Osteocyte (in vitro differentiated cells): ENCODE data around the gene LPAR2. TPM values are rescaled to one million over a fixed set of nuclear protein-coding genes. Genes with fewer than 3 reads are reported as not detected.
"Not testable (repeated sequence)": the region's sequence is repeated elsewhere in the genome, so short reads cannot be mapped to it uniquely, and the experiment has no call there.

Source experiments
- DNase-seq: peaks from one replicate; pipeline ENCODE4 v3.0.0; 2021; ENCODE audit warnings: mixed read lengths; ENCODE audit not compliant: unreplicated experiment; ENCODE audit errors: extremely low spot score
- H3K27ac Mint-ChIP-seq: one replicate; pipeline ENCODE4 v1.8.0; 2021; ENCODE audit warnings: mild to moderate bottlenecking, mixed read lengths; ENCODE audit not compliant: unreplicated experiment
- H3K27me3 Mint-ChIP-seq: one replicate; pipeline ENCODE4 v1.8.0; 2021; ENCODE audit warnings: mixed read lengths; ENCODE audit not compliant: unreplicated experiment
- H3K36me3 Mint-ChIP-seq: one replicate; pipeline ENCODE4 v1.8.0; 2021; ENCODE audit warnings: mixed read lengths; ENCODE audit not compliant: unreplicated experiment
- H3K4me1 Mint-ChIP-seq: one replicate; pipeline ENCODE4 v1.8.0; 2021; ENCODE audit warnings: mixed read lengths; ENCODE audit not compliant: unreplicated experiment
- H3K4me3 Mint-ChIP-seq: one replicate; pipeline ENCODE4 v1.8.0; 2021; ENCODE audit warnings: mild to moderate bottlenecking, moderate library complexity, mixed read lengths; ENCODE audit not compliant: unreplicated experiment
- H3K9me3 Mint-ChIP-seq: one replicate; pipeline ENCODE4 v1.8.0; 2021; ENCODE audit warnings: mixed read lengths; ENCODE audit not compliant: unreplicated experiment
- total RNA-seq: library from RNA; stranded (reverse); gene quantifications from 2 replicates; pipeline ENCODE4 v1.2.1, GENCODE V29; 2021
- TF ChIP-seq, protein P1 (sequence below): fragments of 200-600 bp; sonication (generic); IDR thresholded peaks from 2 replicates; pipeline ENCODE4 v1.5.0; 2021; ENCODE audit warnings: antibody characterized with exemption, mild to moderate bottlenecking, moderate library complexity

The LPAR2 gene
- total RNA-seq, 1 donor from 2014 or later: 7.4 TPM

DNA sequence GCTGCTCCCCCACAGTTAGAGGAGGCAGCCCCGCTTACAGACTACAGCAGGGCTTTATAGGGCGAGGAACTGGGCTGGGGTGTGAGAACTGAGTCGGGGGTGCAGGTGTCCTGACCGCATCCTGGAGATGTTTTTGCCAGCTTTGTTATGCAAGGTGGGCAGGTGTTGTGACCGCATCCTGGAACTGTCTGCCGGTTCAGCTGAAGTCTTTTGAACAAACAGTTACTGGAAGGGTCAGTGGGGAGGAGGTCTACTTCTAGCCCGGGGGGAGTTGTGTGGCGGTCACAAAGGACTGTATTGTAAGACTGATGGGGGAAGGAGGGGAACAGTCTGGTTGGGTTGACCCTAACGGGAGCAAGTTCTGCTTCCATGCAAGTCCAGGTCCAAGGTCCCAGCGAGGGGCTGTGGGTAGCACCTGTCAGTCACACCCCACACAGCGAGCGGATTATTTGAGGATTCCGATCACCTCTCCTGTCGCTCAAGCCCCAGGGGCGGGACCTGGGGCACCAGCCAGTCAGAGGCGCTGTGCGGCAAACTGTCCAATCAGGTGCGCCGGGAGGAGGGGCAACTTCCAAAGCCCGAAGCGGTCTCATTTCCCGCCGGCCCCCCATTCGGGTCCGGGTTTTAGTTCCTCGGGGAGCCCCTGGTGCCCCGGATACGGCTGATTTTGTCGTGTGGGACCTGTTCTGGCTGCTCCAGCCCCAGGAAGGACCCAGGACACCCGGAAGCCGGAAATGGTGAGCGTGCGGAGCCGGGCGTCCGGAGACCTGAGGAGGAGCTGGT lies 40.4 kb upstream of the LPAR2 start, which contains the start of gene ZNF101:
ZNF101 (plus strand) TSS at position 610 of the 783 bp plus-strand sequence; CDS start at position 735, 125 bp downstream.
- TF ChIP-seq, protein P1, sequence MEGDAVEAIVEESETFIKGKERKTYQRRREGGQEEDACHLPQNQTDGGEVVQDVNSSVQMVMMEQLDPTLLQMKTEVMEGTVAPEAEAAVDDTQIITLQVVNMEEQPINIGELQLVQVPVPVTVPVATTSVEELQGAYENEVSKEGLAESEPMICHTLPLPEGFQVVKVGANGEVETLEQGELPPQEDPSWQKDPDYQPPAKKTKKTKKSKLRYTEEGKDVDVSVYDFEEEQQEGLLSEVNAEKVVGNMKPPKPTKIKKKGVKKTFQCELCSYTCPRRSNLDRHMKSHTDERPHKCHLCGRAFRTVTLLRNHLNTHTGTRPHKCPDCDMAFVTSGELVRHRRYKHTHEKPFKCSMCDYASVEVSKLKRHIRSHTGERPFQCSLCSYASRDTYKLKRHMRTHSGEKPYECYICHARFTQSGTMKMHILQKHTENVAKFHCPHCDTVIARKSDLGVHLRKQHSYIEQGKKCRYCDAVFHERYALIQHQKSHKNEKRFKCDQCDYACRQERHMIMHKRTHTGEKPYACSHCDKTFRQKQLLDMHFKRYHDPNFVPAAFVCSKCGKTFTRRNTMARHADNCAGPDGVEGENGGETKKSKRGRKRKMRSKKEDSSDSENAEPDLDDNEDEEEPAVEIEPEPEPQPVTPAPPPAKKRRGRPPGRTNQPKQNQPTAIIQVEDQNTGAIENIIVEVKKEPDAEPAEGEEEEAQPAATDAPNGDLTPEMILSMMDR: no peak
- Mint-ChIP-seq H3K4me1 (peaks cover 19% of the 10 kb centered on the region), H3K36me3 (peaks cover 2% of the 10 kb centered on the region), H3K4me3 (peak within 1 kb of the TSS; percentile 87), H3K27ac (peak within 1 kb of the TSS; percentile 95), H3K27me3 (no peaks in the 10 kb centered on the region), H3K9me3 (no peaks in the 10 kb centered on the region)
- peak; percentile 95 for DNase-seq

DNA sequence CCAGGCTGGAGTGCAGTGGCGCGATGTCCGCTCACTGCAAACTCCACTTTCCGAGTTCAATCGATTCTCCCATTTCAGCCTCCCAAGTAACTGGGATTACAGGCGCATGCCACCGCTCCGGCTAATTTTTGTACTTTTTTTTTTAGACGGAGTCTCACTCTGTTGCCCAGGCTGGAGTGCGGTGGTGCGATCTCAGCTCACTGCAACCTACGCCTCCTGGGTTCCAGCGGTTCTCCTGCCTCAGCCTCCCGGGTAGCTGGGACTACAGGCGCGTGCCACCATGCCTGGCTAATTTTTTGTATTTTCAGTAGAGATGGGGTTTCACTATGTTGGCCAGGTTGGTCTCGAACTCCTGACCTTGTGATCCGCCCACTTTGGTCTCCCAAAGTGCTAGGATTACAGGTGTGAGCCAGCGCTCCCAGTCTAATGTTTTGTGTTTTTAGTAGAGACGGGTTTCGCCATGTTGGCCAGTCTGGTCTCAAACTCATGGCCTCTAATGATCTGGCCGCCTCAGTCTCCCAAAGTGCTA lies 37.5 kb upstream of the LPAR2 start:
- DNase-seq, H3K27ac Mint-ChIP-seq, H3K36me3 Mint-ChIP-seq, H3K4me3 Mint-ChIP-seq, H3K27me3 Mint-ChIP-seq, H3K9me3 Mint-ChIP-seq: not testable (repeated sequence)
- H3K4me1 Mint-ChIP-seq: peaks cover 39% of the 10 kb centered on the region

DNA sequence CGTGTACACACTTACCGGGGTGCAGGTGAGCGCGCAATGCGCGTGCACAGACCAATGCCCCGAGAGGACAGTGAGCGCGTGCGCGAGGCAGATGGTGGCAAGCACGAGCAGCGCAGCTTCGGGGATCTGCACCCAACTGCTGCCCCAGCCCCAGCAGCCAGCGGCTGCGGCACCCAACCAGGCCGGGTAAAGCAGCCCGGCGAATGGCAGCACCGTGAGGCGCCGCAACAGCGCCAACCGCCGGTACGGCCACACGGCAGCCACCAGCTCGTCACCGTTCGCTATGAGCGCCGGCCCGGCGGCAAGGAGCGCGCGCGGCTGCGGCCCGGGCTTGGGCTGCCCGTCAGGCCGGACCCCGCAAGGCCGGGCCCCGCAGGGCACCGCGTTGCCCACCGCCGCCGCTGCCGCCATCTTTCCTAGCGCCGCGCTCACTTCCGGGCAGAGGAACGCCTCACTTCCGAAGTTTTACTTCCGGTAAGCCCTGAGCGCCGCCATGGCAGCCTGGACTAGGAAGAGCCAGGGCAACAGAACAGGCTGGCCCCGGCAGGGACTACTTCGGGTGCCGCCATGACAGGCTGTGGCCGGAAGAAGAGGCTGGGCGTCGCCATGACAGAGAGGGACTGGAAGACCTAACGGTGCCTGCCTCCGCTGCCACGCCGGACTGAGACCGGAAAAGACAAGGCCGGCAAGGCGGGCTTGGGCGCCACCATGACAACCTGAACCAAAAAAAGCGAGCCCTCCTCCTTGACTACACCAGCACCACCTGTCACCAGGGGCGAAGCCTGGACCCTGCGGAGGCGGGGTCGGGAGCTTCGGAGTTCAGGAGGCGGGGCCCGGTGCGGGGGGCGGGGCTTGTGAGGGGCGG lies 35.5 kb upstream of the LPAR2 start, which contains the start of gene ATP13A1:
ATP13A1 (minus strand) TSS at position 421 of the 865 bp plus-strand sequence; CDS start at position 411, 10 bp downstream.
- H3K36me3 Mint-ChIP-seq: peaks cover 2% of the 10 kb centered on the region
- peak within 1 kb of the TSS; percentile 99 for H3K27ac Mint-ChIP-seq
- peak; percentile 98 for DNase-seq
- TF ChIP-seq, protein P1: peak; percentile 39
- H3K9me3 Mint-ChIP-seq: no peaks in the 10 kb centered on the region
- peak within 1 kb of the TSS; percentile 89 for H3K4me3 Mint-ChIP-seq
- H3K27me3 Mint-ChIP-seq: no peaks in the 10 kb centered on the region
- peaks cover 25% of the 10 kb centered on the region for H3K4me1 Mint-ChIP-seq

DNA sequence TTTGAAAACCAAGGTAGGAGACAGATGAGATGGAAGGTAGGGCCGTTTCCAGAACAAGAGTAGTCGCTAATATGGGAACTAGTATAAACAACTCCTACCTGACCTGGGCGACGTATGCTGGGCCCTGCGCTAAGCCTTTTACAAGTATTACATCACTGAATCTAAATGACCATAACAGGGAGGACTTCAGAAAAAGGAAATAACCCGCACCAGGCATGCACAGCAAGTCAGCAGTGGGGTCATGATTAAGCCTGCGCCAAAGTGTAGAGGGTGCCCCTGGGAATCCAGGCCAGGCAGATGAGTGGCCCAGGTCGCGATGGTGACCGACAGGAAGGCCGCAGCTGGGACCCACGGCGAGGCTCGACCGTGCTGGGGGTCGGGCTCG lies 34.8 kb upstream of the LPAR2 start:
- no peak for DNase-seq
- no peaks in the 10 kb centered on the region for H3K27me3 Mint-ChIP-seq
- peaks cover 20% of the 10 kb centered on the region for H3K4me1 Mint-ChIP-seq
- H3K9me3 Mint-ChIP-seq: no peaks in the 10 kb centered on the region
- TF ChIP-seq, protein P1: no peak
- peak overlapping the region; percentile 83 for H3K4me3 Mint-ChIP-seq
- H3K27ac Mint-ChIP-seq: peak overlapping the region; percentile 39
- H3K36me3 Mint-ChIP-seq: peaks cover 7% of the 10 kb centered on the region

DNA sequence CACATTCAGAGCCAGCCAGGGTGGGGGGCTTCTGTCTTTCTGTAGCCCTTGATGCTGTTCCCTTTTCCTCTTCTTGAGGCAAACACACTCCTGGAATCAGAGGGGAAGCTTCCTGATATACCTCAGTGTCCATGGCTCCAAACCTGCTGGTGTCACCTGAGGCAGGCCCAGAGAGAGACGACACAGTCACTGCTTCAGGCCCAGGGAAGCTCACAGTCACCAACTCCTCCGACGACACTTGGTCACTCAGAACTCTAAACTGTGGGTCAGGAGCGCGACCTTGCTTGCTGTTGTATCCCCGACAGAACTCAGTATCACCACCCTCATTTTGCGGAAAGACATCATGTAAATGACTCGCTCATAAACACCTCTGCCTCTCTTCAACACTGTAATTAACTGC lies 34.3 kb upstream of the LPAR2 start:
- Mint-ChIP-seq H3K4me1 (peaks cover 20% of the 10 kb centered on the region), H3K27ac (peak overlapping the region; percentile 39), H3K27me3 (no peaks in the 10 kb centered on the region), H3K4me3 (peak overlapping the region; percentile 83), H3K9me3 (no peaks in the 10 kb centered on the region), H3K36me3 (peaks cover 10% of the 10 kb centered on the region)
- no peak for DNase-seq
- TF ChIP-seq, protein P1: no peak
